SU-DHL-6 (cell line): Measurements from ENCODE around the gene POMP.
"Not testable (repeated sequence)": the region's sequence is repeated elsewhere in the genome, so short reads cannot be mapped to it uniquely, and the experiment has no call there.

Source experiments
- H2AFZ ChIP-seq: fragments of 200-600 bp; sonication (generic); 2 replicates; pipeline ENCODE4 v1.6.1; 2014; ENCODE audit warnings: low read depth, mild to moderate bottlenecking, moderate library complexity, mixed read lengths, antibody characterized with exemption, low read length; ENCODE audit not compliant: severe bottlenecking
- H3F3A ChIP-seq: fragments of 200-600 bp; shearing (Covaris generic); 2 replicates; pipeline ENCODE4 v1.6.0; 2016; ENCODE audit warnings: antibody characterized with exemption, mild to moderate bottlenecking; ENCODE audit not compliant: insufficient read depth
- H3K27ac ChIP-seq: fragments of 200-600 bp; sonication (generic); 2 replicates; pipeline ENCODE4 v1.5.1; 2016; ENCODE audit warnings: low read depth, mild to moderate bottlenecking, low read length, moderate library complexity, mixed read lengths
- H3K27me3 ChIP-seq: fragments of 200-600 bp; sonication (generic), shearing (Covaris generic); 2 replicates; pipeline ENCODE4 v1.6.0; 2014; ENCODE audit warnings: mild to moderate bottlenecking, low read length
- H3K36me3 ChIP-seq: fragments of 200-600 bp; sonication (generic); 2 replicates; pipeline ENCODE4 v1.6.1; 2014; ENCODE audit warnings: mild to moderate bottlenecking, low read length, mixed read lengths
- H3K4me2 ChIP-seq: fragments of 300-600, 200-600 bp; shearing (Covaris generic), sonication (generic); 2 replicates; pipeline ENCODE4 v1.6.0; 2014; ENCODE audit warnings: low read length, low read depth, mild to moderate bottlenecking; ENCODE audit not compliant: poor library complexity, severe bottlenecking
- H3K4me3 ChIP-seq: fragments of 200-600 bp; sonication (generic); 2 replicates; pipeline ENCODE4 v1.5.1; 2014; ENCODE audit warnings: antibody characterized with exemption, low read length, mild to moderate bottlenecking, mixed read lengths; ENCODE audit not compliant: insufficient read depth, poor library complexity, severe bottlenecking
- H3K79me2 ChIP-seq: fragments of 200-600 bp; sonication (generic); 2 replicates; pipeline ENCODE4 v1.6.1; 2014; ENCODE audit warnings: mild to moderate bottlenecking, low read length, moderate library complexity; ENCODE audit not compliant: insufficient read depth
- H3K9ac ChIP-seq: fragments of 200-600 bp; sonication (generic); 2 replicates; pipeline ENCODE4 v1.7.0; 2014; ENCODE audit warnings: mild to moderate bottlenecking, low read length
- H3K9me2 ChIP-seq: fragments of 200-600 bp; sonication (generic); replicated peaks from 2 replicates; pipeline ENCODE4 v1.6.1; 2014; ENCODE audit warnings: low read length; ENCODE audit not compliant: insufficient read depth
- H3K9me3 ChIP-seq: fragments of 200-600 bp; sonication (generic); 2 replicates; pipeline ENCODE4 v1.6.1; 2014; ENCODE audit warnings: low read length, mixed read lengths; ENCODE audit not compliant: insufficient read depth
- H4K20me1 ChIP-seq: fragments of 200-600 bp; sonication (generic); 2 replicates; pipeline ENCODE4 v1.6.1; 2014; ENCODE audit warnings: low read depth, mild to moderate bottlenecking, antibody characterized with exemption, low read length, moderate library complexity, mixed read lengths
- CTCF ChIP-seq: fragments of 200-600 bp; sonication (generic); IDR thresholded peaks from one replicate; pipeline ENCODE4 v1.5.1; 2017; ENCODE audit warnings: antibody characterized with exemption, mild to moderate bottlenecking, low read length, moderate library complexity; ENCODE audit not compliant: insufficient read depth, poor library complexity, severe bottlenecking
- EZH2phosphoT487 ChIP-seq: fragments of 200-600 bp; sonication (generic), shearing (Covaris generic); conservative IDR thresholded peaks from 2 replicates; pipeline ENCODE4 v1.6.1; 2018; ENCODE audit warnings: mild to moderate bottlenecking, antibody characterized with exemption, low read length, moderate library complexity, mixed read lengths

POMP gene

GRCh38 chr13:28685114-28685513 lies 26.2 kb downstream of the POMP start:
- Histone ChIP-seq H3F3A (peaks cover 5% of the 10 kb centered on the region; the same call in 1 of the 2 replicates), H3K9me3 (no peaks in the 10 kb centered on the region), H3K4me3 (no peak overlapping the region), H3K79me2 (no peaks in the 10 kb centered on the region), H3K9ac (no peak overlapping the region), H2AFZ (no peak overlapping the region), H3K27me3 (no peaks in the 10 kb centered on the region), H3K36me3 (no peaks in the 10 kb centered on the region), H3K9me2 (no peaks in the 10 kb centered on the region), H3K27ac (no peak overlapping the region), H3K4me2 (no peak overlapping the region), H4K20me1 (no peaks in the 10 kb centered on the region)
- TF ChIP-seq EZH2phosphoT487 = no peak
- TF ChIP-seq CTCF = no peak

- no peak overlapping the region for H3K27ac ChIP-seq
- no peaks in the 10 kb centered on the region for H3K27me3 ChIP-seq
- H3K36me3 ChIP-seq = no peaks in the 10 kb centered on the region
- H3F3A ChIP-seq = peaks cover 2% of the 10 kb centered on the region; the same call in 1 of the 2 replicates
- no peak overlapping the region for H3K9ac ChIP-seq
- no peaks in the 10 kb centered on the region for H3K9me3 ChIP-seq
- no peak overlapping the region for H3K4me3 ChIP-seq
- no peaks in the 10 kb centered on the region for H4K20me1 ChIP-seq
- no peak overlapping the region for H2AFZ ChIP-seq
- no peaks in the 10 kb centered on the region for H3K9me2 ChIP-seq
- no peak overlapping the region for H3K4me2 ChIP-seq
- no peaks in the 10 kb centered on the region for H3K79me2 ChIP-seq
- no peak for TF ChIP-seq EZH2phosphoT487
- TF ChIP-seq CTCF = no peak
These were observed 27.0 kb downstream of the POMP start for GRCh38 chr13:28685892-28686291.

- H3F3A ChIP-seq, H3K9me2 ChIP-seq, H3K27me3 ChIP-seq, H3K27ac ChIP-seq, H3K36me3 ChIP-seq, H2AFZ ChIP-seq, H4K20me1 ChIP-seq, H3K79me2 ChIP-seq, H3K4me2 ChIP-seq, H3K9me3 ChIP-seq, H3K9ac ChIP-seq, H3K4me3 ChIP-seq: not testable (repeated sequence)
These were observed 34.9 kb downstream of the POMP start for GRCh38 chr13:28693605-28694491.

- H2AFZ ChIP-seq = no peak overlapping the region
These were observed 38.5 kb downstream of the POMP start for GRCh38 chr13:28697441-28697840.

More at GRCh38 chr13:28697441-28697840, 38.5 kb downstream of the POMP start:
- no peak overlapping the region for H3K9ac ChIP-seq
- H3K4me3 ChIP-seq = no peak overlapping the region
- H3K27ac ChIP-seq = no peak overlapping the region
- H3K4me2 ChIP-seq = no peak overlapping the region
- H4K20me1 ChIP-seq = no peaks in the 10 kb centered on the region
- H3K36me3 ChIP-seq = peaks cover 17% of the 10 kb centered on the region; the same call in 1 of the 2 replicates
- no peaks in the 10 kb centered on the region for H3K27me3 ChIP-seq
- TF ChIP-seq CTCF = no peak
- no peak for TF ChIP-seq EZH2phosphoT487
- no peaks in the 10 kb centered on the region for H3F3A ChIP-seq
- no peaks in the 10 kb centered on the region for H3K79me2 ChIP-seq
- no peaks in the 10 kb centered on the region for H3K9me2 ChIP-seq
- H3K9me3 ChIP-seq = no peaks in the 10 kb centered on the region
